Measurements from ENCODE around the gene HSD17B8. TPM values are rescaled to one million over a fixed set of nuclear protein-coding genes. Genes with fewer than 3 reads are reported as not detected.

The HSD17B8 gene
- 7.5 and 9.9 TPM in 2 replicates for total RNA-seq (2013; cell fraction: nucleolus; rRNA removed)
- 38.4 and 41.5 TPM in 2 replicates for total RNA-seq (2014; rRNA removed)
- 14.1 and 14.4 TPM in 2 replicates for total RNA-seq (2014; rRNA removed; fragmentation: Illumina TruSeq; extraction: Trizol)
- total RNA-seq (2021) = 23.8 and 30.8 TPM in 2 replicates
- 13.8 TPM for polyA plus RNA-seq (2011; ENCODE audit: low read depth)
- 20.0 and 29.2 TPM in 2 replicates for polyA plus RNA-seq (2011; rRNA removed)
- polyA plus RNA-seq (2011; cell fraction: cytosol; rRNA removed) = 41.7 and 54.6 TPM in 2 replicates
- polyA plus RNA-seq (2011; cell fraction: nucleus; rRNA removed) = 51.8 and 54.1 TPM in 2 replicates
- 19.5 and 25.0 TPM in 2 replicates for polyA plus RNA-seq (2012)
- 7.8 and 12.5 TPM in 2 replicates for polyA plus RNA-seq (2014; fragmentation: Illumina TruSeq; extraction: Trizol)
- polyA plus RNA-seq (2014; fragmentation: Nextera tagmentation; extraction: Ambion mirVana) = 10 to 100 TPM in 1 of 2 experiments, 1 to 10 TPM in 1; 3.1 to 13.6 TPM
- polyA plus RNA-seq (2014; rRNA removed) = 40.8 and 40.9 TPM in 2 replicates
- polyA plus RNA-seq (2016; fragmentation: Nextera tagmentation; extraction: Ambion mirVana) = 10 to 100 TPM; 46.7 to 54.3 TPM
- polyA minus RNA-seq (2011; rRNA and poly(A)+ RNA removed) = 20.0 and 26.4 TPM in 2 replicates
- polyA minus RNA-seq (2011; cell fraction: cytosol; rRNA and poly(A)+ RNA removed) = 3.3 and 6.5 TPM in 2 replicates
- 5.9 and 11.8 TPM in 2 replicates for polyA minus RNA-seq (2011; cell fraction: nucleus; rRNA and poly(A)+ RNA removed)
- Bru-seq, nascent RNA = percentile 64 among the genes with signal in this experiment
- BruChase-seq, experiment 1, labeled RNA remaining after a 6-hour chase = percentile 55 among the genes with signal in this experiment
- percentile 52 among the genes with signal in this experiment for BruChase-seq, experiment 2, labeled RNA remaining after a 2-hour chase
- long read RNA-seq, experiment 1, transcript HSD17B8-203 (9 exons, 990 nt) = major isoform, 5 of 7 reads
- long read RNA-seq, experiment 1, partial matches to known transcripts = 0 of 7 reads
- long read RNA-seq, experiment 1, other reads (novel, unspliced or antisense) = 2 of 7 reads
- long read RNA-seq, experiment 2, partial matches to known transcripts = 0 of 4 reads
- long read RNA-seq, experiment 2, other reads (novel, unspliced or antisense) = 1 of 4 reads

DNA sequence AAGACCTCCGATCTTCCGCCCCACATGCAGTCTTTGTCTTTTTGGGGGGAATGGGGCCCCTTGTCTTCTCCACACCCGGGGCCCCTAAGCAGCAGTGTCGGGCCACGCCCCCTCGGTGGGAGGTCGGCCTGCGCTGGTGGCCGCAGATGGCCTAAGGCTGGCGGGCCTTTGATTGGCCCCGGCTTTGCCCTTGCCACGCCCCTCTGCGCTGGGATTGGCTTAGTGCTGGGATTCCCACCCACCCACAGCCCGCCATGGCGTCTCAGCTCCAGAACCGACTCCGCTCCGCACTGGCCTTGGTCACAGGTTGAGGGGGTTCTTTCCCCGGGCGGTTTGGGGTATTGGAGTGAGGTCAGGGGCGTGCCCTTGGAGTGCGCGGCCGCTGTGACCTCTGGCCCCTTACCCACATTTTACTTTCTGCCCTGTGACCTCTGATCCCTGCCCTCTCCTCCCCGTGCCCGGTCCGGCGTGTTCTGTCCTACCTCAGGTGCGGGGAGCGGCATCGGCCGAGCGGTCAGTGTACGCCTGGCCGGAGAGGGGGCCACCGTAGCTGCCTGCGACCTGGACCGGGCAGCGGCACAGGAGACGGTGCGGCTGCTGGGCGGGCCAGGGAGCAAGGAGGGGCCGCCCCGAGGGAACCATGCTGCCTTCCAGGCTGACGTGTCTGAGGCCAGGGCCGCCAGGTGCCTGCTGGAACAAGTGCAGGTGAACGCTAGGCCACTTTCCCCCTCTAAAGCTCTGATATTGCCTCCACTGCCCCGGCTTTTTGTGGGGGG is at the start of gene HSD17B8:
HSD17B8 (plus strand) TSS at position 241 of the 776 bp plus-strand sequence; CDS start at position 255, 14 bp downstream.
- Histone ChIP-seq H3K9ac (ENCODE audit: control insufficient read depth, insufficient read depth, low read length) (peak within 1 kb of the TSS; percentile 80), H3K27me3 (replicated peaks in 1 of 2; ENCODE audit: control insufficient read depth in 2 of 2, insufficient read depth in 2 of 2, low read length in 1 of 2) (no peaks in the 10 kb centered on the region), H2AFZ (ENCODE audit: control insufficient read depth, low read depth, low read length) (peak within 1 kb of the TSS; percentile 77), H3K27ac (ENCODE audit: control insufficient read depth, insufficient read depth) (peak within 1 kb of the TSS; percentile 78), H3K36me3 (ENCODE audit: control insufficient read depth in 2 of 2, insufficient read depth in 2 of 2, low read length in 1 of 2) (peaks cover 8 to 16% of the 10 kb centered on the region in 2 experiments), H3K4me3 (peak within 1 kb of the TSS; percentile 94), H3K79me2 (ENCODE audit: control insufficient read depth, insufficient read depth, low read length) (peaks cover 32% of the 10 kb centered on the region), H3K4me1 (ENCODE audit: control insufficient read depth, insufficient read depth, low read length) (peaks cover 33% of the 10 kb centered on the region), H3K4me2 (ENCODE audit: control insufficient read depth, insufficient read depth) (peak within 1 kb of the TSS; percentile 98), H3K9me3 (replicated peaks; ENCODE audit: control insufficient read depth, insufficient read depth, low read length) (no peaks in the 10 kb centered on the region), H4K20me1 (ENCODE audit: control insufficient read depth, insufficient read depth) (no peaks in the 10 kb centered on the region)
- ChIA-PET CTCF (interaction anchor here (0.7 to 2.4 kb wide), 2 partner anchors 44 to 61 kb away, joined by 3 to 19 read pairs; no protein-coding TSS in a partner anchor), POLR2A (interaction anchor here (0.6 to 1.2 kb wide), 4 partner anchors 11 to 250 kb away, joined by 3 to 5 read pairs (median 4); partner anchors contain the start of genes ZBTB22 and ZBTB9), SMC1A (ENCODE audit: uncharacterized antibody, unreplicated experiment) (interaction anchor here (1.0 to 1.3 kb wide), 2 partner anchors 42 to 44 kb away, joined by 3 to 8 read pairs; no protein-coding TSS in a partner anchor), RAD21 (ENCODE audit: unreplicated experiment) (interaction anchor here (2.9 kb wide), 1 partner anchor 44 kb away, joined by 25 read pairs; no protein-coding TSS in a partner anchor)
- ATAC-seq (peak; percentile 82), DNase-seq (ENCODE audit: low read depth, low spot score) (peak; percentile 71), FAIRE-seq (peak; percentile 74)
- no TSS peak for BruUV-seq (replicated peaks)
- under 1% methylated on average over 48 of the region's 48 CpGs for WGBS (ENCODE audit: insufficient coverage, insufficient replicate concordance, low lambda C conversion rate, missing lambda C conversion rate)
- in situ Hi-C loops (cut with MboI) = no loop called here
- intact Hi-C loops (cut with micrococcal nuclease; ENCODE audit: unreplicated experiment) = loop anchor here (1.0 to 10.0 kb wide), 2 partner anchors 44 to 370 kb away; no protein-coding TSS in a partner anchor
- TF ChIP-seq NFYA (IDR thresholded peaks at IDR 0.05; ENCODE audit: borderline replicate concordance, low read depth, low read length) (no peak), ZNF24 (IDR thresholded peaks at IDR 0.05) (no peak), POLR2AphosphoS5 (IDR thresholded peaks at IDR 0.05; ENCODE audit: low read length) (peak; percentile 59; the same call in 1 of the 2 replicates), NFIC (IDR thresholded peaks at IDR 0.05; ENCODE audit: low read depth, low read length) (no peak), HDGF (IDR thresholded peaks at IDR 0.05) (peak; percentile 59; the same call in 1 of the 2 replicates), MXI1 (IDR thresholded peaks at IDR 0.05; ENCODE audit: low read depth, low read length) (no peak; the same call in 1 of the 2 replicates), ATF7 (IDR thresholded peaks at IDR 0.05; ENCODE audit: low read depth) (no peak), RCOR1 (conservative IDR thresholded peaks at IDR 0.05; ENCODE audit: low read depth, low read length) (no peak), SUPT20H (IDR thresholded peaks at IDR 0.05; ENCODE audit: borderline replicate concordance, control insufficient read depth, low read depth, low read length) (no peak), RUNX3 (IDR thresholded peaks at IDR 0.05; ENCODE audit: low read length) (no peak), TCF7 (IDR thresholded peaks at IDR 0.05; ENCODE audit: borderline replicate concordance) (no peak), CHD2 (IDR thresholded peaks at IDR 0.05; ENCODE audit: borderline replicate concordance, low read depth, low read length) (peak; percentile 8; the same call in 1 of the 2 replicates), SP1 (IDR thresholded peaks at IDR 0.05; ENCODE audit: low read depth, low read length) (peak; percentile 92), FOS (IDR thresholded peaks at IDR 0.05; ENCODE audit: borderline replicate concordance, extremely low read depth, insufficient read length) (peak; percentile 21)
- TF ChIP-seq, protein P1, sequence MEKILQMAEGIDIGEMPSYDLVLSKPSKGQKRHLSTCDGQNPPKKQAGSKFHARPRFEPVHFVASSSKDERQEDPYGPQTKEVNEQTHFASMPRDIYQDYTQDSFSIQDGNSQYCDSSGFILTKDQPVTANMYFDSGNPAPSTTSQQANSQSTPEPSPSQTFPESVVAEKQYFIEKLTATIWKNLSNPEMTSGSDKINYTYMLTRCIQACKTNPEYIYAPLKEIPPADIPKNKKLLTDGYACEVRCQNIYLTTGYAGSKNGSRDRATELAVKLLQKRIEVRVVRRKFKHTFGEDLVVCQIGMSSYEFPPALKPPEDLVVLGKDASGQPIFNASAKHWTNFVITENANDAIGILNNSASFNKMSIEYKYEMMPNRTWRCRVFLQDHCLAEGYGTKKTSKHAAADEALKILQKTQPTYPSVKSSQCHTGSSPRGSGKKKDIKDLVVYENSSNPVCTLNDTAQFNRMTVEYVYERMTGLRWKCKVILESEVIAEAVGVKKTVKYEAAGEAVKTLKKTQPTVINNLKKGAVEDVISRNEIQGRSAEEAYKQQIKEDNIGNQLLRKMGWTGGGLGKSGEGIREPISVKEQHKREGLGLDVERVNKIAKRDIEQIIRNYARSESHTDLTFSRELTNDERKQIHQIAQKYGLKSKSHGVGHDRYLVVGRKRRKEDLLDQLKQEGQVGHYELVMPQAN (conservative IDR thresholded peaks at IDR 0.05) = peak; percentile 49; the same call in 1 of the 2 replicates
- TF ChIP-seq, protein P2, sequence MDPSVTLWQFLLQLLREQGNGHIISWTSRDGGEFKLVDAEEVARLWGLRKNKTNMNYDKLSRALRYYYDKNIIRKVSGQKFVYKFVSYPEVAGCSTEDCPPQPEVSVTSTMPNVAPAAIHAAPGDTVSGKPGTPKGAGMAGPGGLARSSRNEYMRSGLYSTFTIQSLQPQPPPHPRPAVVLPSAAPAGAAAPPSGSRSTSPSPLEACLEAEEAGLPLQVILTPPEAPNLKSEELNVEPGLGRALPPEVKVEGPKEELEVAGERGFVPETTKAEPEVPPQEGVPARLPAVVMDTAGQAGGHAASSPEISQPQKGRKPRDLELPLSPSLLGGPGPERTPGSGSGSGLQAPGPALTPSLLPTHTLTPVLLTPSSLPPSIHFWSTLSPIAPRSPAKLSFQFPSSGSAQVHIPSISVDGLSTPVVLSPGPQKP (IDR thresholded peaks at IDR 0.05; ENCODE audit: low read depth, low read length) = no peak
